ENCODE data around the gene ITGB5. TPM values are rescaled to one million over a fixed set of nuclear protein-coding genes. Genes with fewer than 3 reads are reported as not detected.

Gene ITGB5
- total RNA-seq, 2 experiments from 2014 or later = not detected

DNA sequence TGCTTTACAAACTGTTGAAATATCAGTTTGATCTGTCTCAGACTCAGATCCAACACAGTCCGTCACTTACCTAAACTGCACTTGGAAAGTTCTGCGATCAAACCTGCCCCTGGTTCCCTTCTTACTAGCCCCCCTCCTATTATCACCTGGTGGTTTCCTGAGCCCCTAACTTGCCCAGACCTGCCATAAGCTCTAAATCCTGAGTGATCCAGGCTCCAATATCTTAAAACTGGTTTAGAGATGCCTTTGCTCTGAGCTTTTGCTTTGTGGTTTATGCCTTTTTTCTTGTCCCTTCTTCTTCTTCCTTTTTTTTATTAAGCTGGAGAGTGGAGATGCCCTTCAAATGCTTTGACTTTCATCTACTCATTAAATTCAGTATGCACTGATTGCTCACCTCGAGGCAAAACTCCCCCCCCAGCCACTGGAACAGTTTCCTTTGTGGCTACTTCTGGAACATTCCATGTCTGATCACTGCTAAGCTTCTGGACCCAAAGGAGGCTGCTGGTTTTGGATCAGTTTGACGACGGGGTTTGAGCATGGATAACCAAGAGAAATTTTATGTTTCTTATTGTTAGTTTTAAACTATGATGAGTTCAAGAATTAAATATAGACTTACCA, 3.5 kb upstream of the ITGB5 start:
- H3K4me3 ChIP-seq (ENCODE audit: low read depth, low read length, poor library complexity, severe bottlenecking) = no peak overlapping the region
- no peaks in the 10 kb centered on the region for H3K4me1 ChIP-seq (ENCODE audit: insufficient read depth, low read length, poor library complexity, severe bottlenecking)
- H3K36me3 ChIP-seq (ENCODE audit: insufficient read depth, low read length) = no peaks in the 10 kb centered on the region
- no peaks in the 10 kb centered on the region for H3K79me2 ChIP-seq (ENCODE audit: insufficient read depth, low read depth, low read length)
- no peak overlapping the region for H3K27ac ChIP-seq (ENCODE audit: low read depth, low read length, poor library complexity, severe bottlenecking)
- intact Hi-C loops (cut with micrococcal nuclease; ENCODE audit: unreplicated experiment) = no loop called here
- H3K9me2 ChIP-seq (ENCODE audit: insufficient read depth, low read length) = no peaks in the 10 kb centered on the region
- H2AFZ ChIP-seq (ENCODE audit: low read length) = no peak overlapping the region
- ChIA-PET CTCF (ENCODE audit: unreplicated experiment) (no interaction called here), POLR2A (interaction anchor here (0.6 to 0.7 kb wide), 3 partner anchors 180 to 901 kb away, joined by 3 to 7 read pairs (median 3); no protein-coding TSS in a partner anchor)
- TF ChIP-seq EZH2phosphoT487 (IDR thresholded peaks at IDR 0.05; ENCODE audit: borderline replicate concordance, low read depth, low read length) = no peak
- TF ChIP-seq, protein P1, sequence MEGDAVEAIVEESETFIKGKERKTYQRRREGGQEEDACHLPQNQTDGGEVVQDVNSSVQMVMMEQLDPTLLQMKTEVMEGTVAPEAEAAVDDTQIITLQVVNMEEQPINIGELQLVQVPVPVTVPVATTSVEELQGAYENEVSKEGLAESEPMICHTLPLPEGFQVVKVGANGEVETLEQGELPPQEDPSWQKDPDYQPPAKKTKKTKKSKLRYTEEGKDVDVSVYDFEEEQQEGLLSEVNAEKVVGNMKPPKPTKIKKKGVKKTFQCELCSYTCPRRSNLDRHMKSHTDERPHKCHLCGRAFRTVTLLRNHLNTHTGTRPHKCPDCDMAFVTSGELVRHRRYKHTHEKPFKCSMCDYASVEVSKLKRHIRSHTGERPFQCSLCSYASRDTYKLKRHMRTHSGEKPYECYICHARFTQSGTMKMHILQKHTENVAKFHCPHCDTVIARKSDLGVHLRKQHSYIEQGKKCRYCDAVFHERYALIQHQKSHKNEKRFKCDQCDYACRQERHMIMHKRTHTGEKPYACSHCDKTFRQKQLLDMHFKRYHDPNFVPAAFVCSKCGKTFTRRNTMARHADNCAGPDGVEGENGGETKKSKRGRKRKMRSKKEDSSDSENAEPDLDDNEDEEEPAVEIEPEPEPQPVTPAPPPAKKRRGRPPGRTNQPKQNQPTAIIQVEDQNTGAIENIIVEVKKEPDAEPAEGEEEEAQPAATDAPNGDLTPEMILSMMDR (conservative IDR thresholded peaks at IDR 0.05; ENCODE audit: low read length) = no peak
- no peak overlapping the region for H3K4me2 ChIP-seq (ENCODE audit: low read length)
- no peaks in the 10 kb centered on the region for H3K9me3 ChIP-seq (ENCODE audit: low read length)
- no peak for DNase-seq (ENCODE audit: low spot score)
- no peaks in the 10 kb centered on the region for H4K20me1 ChIP-seq (ENCODE audit: insufficient read depth, low read length)
- BruUV-seq (replicated peaks) = no TSS peak

DNA sequence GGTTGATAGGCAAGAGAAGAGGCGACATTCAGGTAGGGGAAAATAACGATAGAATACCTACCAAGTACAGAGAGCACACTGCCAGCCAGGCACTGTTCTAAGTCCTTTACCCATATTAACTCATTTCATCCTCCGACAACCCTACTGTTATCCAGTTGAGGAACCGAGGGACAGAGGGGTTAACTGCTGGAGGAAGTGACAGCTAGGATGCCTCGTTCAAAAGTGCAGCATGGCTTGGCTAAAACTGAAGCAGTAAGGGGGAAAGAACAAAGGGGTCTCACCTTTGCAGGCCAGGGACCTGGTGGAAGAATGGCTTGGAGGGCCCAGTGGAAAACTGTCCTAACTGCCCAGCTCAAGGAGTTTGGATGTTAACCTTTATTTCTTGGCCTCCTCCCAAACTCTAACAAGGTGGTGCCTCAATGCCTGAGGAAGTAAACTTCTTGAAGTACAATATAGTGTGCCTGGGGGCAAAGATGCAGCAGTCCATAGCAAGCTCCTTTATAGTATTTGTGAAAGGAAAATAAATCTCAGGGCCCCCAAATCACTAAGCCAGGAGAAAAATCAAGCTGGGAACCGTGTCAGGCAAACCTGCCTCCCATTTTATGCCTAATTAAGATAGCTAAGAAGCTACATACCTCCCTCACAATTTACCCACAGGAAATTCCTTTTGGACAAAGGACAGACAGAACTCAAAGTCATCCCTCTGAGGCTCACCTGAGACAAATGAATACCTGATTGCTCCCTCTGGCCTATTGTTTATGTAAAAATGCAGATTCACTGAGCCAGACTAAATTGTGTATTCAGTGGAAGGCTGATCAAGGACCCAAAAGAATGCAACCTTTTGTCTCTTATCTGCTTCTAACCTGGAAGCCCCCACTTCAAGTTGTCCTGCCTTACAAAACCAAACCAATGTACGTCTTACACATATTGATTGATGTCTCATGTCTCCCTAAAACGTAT, 1.6 kb upstream of the ITGB5 start:
- Histone ChIP-seq H3K4me1 (ENCODE audit: insufficient read depth, low read length, poor library complexity, severe bottlenecking) (no peaks in the 10 kb centered on the region), H2AFZ (ENCODE audit: low read length) (no peak overlapping the region), H3K9me2 (ENCODE audit: insufficient read depth, low read length) (no peaks in the 10 kb centered on the region), H3K4me2 (ENCODE audit: low read length) (no peak overlapping the region), H4K20me1 (ENCODE audit: insufficient read depth, low read length) (no peaks in the 10 kb centered on the region), H3K36me3 (ENCODE audit: insufficient read depth, low read length) (no peaks in the 10 kb centered on the region), H3K27ac (ENCODE audit: low read depth, low read length, poor library complexity, severe bottlenecking) (no peak overlapping the region), H3K9me3 (ENCODE audit: low read length) (no peaks in the 10 kb centered on the region), H3K79me2 (ENCODE audit: insufficient read depth, low read depth, low read length) (no peaks in the 10 kb centered on the region), H3K4me3 (ENCODE audit: low read depth, low read length, poor library complexity, severe bottlenecking) (no peak overlapping the region)
- ChIA-PET POLR2A (no interaction called here), CTCF (ENCODE audit: unreplicated experiment) (no interaction called here)
- no peak for DNase-seq (ENCODE audit: low spot score)
- BruUV-seq (replicated peaks) = no TSS peak
- intact Hi-C loops (cut with micrococcal nuclease; ENCODE audit: unreplicated experiment) = no loop called here
- TF ChIP-seq EZH2phosphoT487 (IDR thresholded peaks at IDR 0.05; ENCODE audit: borderline replicate concordance, low read depth, low read length) = no peak
- TF ChIP-seq, protein P1 (conservative IDR thresholded peaks at IDR 0.05; ENCODE audit: low read length) = no peak

DNA sequence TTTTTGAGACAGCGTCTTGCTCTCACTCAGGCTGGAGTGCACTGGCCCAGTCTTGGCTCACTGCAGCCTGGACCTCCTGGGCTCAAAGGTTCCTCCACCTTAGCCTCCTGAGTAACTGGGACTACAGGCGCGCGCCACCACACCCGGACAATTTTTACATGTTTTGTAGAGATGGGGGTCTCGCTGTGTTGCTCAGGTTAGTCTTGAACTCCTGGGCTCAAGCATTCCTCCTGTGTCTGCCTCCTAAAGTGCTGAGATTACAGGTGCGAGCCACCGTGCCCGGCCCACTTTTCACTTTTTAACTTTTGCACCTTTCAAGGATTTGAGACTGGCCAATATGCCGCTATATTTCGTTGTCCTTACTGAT, 750 bp upstream of the ITGB5 start:
- DNase-seq (ENCODE audit: low spot score) = no peak
- H3K9me3 ChIP-seq (ENCODE audit: low read length) = no peaks in the 10 kb centered on the region
- H3K36me3 ChIP-seq (ENCODE audit: insufficient read depth, low read length) = no peaks in the 10 kb centered on the region
- ChIA-PET CTCF (ENCODE audit: unreplicated experiment) (no interaction called here), POLR2A (no interaction called here)
- H3K9me2 ChIP-seq (ENCODE audit: insufficient read depth, low read length) = no peaks in the 10 kb centered on the region
- no peak overlapping the region for H3K4me2 ChIP-seq (ENCODE audit: low read length)
- no peaks in the 10 kb centered on the region for H4K20me1 ChIP-seq (ENCODE audit: insufficient read depth, low read length)
- no peak overlapping the region for H3K4me3 ChIP-seq (ENCODE audit: low read depth, low read length, poor library complexity, severe bottlenecking)
- TF ChIP-seq EZH2phosphoT487 (IDR thresholded peaks at IDR 0.05; ENCODE audit: borderline replicate concordance, low read depth, low read length) = no peak
- TF ChIP-seq, protein P1 (conservative IDR thresholded peaks at IDR 0.05; ENCODE audit: low read length) = no peak
- intact Hi-C loops (cut with micrococcal nuclease; ENCODE audit: unreplicated experiment) = no loop called here
- BruUV-seq (replicated peaks) = no TSS peak
- H3K79me2 ChIP-seq (ENCODE audit: insufficient read depth, low read depth, low read length) = no peaks in the 10 kb centered on the region
- H2AFZ ChIP-seq (ENCODE audit: low read length) = no peak overlapping the region
- H3K27ac ChIP-seq (ENCODE audit: low read depth, low read length, poor library complexity, severe bottlenecking) = no peak overlapping the region
- H3K4me1 ChIP-seq (ENCODE audit: insufficient read depth, low read length, poor library complexity, severe bottlenecking) = no peaks in the 10 kb centered on the region
